Peyer's patch (tissue), 4 donors: ENCODE measurements around the gene SEC14L5.
A peak's percentile ranks its signal among the peaks of the same experiment; 100 is the strongest.

Experiments
- CTCF ChIP-seq, 6 experiments: fragments of 450-650 bp in 4 of 6; fragments of 200-600 bp in 2 of 6; sonication (generic) in 1 of 6; IDR thresholded peaks; one replicate each; pipeline ENCODE4 v1.5.1; 2017 to 2019; ENCODE audit warnings: antibody characterized with exemption in 6 of 6, mild to moderate bottlenecking in 3 of 6, moderate library complexity in 1 of 6
- POLR2A ChIP-seq, 2 donors: fragments of 450-650 bp; IDR thresholded peaks; one replicate each; pipeline ENCODE4 v1.5.1; 2017; ENCODE audit warnings: antibody characterized with exemption in 2 of 2, mild to moderate bottlenecking in 2 of 2, moderate library complexity in 2 of 2

- TF ChIP-seq POLR2A (IDR thresholded peaks at IDR 0.05) (no peak), CTCF (IDR thresholded peaks at IDR 0.05) (peak in 2 of 6 experiments; percentile 42 to 43)
Measured at GRCh38 chr16:4924593-4925292, 33.4 kb upstream of the SEC14L5 start.
